ENCODE results near the gene CDC42BPA. TPM values are rescaled to one million over a fixed set of nuclear protein-coding genes. Genes with fewer than 3 reads are reported as not detected.

The CDC42BPA gene
- total RNA-seq, 1 experiment from 2014 or later, result 25.2 TPM

- TF ChIP-seq TP53 (CRISPR knock-in tag; IDR thresholded peaks at IDR 0.05), result no peak
- TF ChIP-seq, protein P1, sequence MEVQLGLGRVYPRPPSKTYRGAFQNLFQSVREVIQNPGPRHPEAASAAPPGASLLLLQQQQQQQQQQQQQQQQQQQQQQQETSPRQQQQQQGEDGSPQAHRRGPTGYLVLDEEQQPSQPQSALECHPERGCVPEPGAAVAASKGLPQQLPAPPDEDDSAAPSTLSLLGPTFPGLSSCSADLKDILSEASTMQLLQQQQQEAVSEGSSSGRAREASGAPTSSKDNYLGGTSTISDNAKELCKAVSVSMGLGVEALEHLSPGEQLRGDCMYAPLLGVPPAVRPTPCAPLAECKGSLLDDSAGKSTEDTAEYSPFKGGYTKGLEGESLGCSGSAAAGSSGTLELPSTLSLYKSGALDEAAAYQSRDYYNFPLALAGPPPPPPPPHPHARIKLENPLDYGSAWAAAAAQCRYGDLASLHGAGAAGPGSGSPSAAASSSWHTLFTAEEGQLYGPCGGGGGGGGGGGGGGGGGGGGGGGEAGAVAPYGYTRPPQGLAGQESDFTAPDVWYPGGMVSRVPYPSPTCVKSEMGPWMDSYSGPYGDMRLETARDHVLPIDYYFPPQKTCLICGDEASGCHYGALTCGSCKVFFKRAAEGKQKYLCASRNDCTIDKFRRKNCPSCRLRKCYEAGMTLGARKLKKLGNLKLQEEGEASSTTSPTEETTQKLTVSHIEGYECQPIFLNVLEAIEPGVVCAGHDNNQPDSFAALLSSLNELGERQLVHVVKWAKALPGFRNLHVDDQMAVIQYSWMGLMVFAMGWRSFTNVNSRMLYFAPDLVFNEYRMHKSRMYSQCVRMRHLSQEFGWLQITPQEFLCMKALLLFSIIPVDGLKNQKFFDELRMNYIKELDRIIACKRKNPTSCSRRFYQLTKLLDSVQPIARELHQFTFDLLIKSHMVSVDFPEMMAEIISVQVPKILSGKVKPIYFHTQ (CRISPR knock-in tag; IDR thresholded peaks at IDR 0.05), result no peak
- TF ChIP-seq ZNF317 (CRISPR knock-in tag; IDR thresholded peaks at IDR 0.05; ENCODE audit: borderline replicate concordance, low read depth), result no peak
- no peak for TF ChIP-seq TEAD1 (CRISPR knock-in tag; IDR thresholded peaks at IDR 0.05)
- no peak for TF ChIP-seq SMAD3 (CRISPR knock-in tag; IDR thresholded peaks at IDR 0.05; ENCODE audit: borderline replicate concordance)
- TF ChIP-seq, protein P2, sequence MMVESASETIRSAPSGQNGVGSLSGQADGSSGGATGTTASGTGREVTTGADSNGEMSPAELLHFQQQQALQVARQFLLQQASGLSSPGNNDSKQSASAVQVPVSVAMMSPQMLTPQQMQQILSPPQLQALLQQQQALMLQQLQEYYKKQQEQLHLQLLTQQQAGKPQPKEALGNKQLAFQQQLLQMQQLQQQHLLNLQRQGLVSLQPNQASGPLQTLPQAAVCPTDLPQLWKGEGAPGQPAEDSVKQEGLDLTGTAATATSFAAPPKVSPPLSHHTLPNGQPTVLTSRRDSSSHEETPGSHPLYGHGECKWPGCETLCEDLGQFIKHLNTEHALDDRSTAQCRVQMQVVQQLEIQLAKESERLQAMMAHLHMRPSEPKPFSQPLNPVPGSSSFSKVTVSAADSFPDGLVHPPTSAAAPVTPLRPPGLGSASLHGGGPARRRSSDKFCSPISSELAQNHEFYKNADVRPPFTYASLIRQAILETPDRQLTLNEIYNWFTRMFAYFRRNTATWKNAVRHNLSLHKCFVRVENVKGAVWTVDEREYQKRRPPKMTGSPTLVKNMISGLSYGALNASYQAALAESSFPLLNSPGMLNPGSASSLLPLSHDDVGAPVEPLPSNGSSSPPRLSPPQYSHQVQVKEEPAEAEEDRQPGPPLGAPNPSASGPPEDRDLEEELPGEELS (CRISPR knock-in tag; IDR thresholded peaks at IDR 0.05), result no peak
These were observed 285.9 kb downstream of the CDC42BPA start (continued) for GRCh38 chr1:227032396-227032795.

- no peak overlapping the region for H3K4me3 Mint-ChIP-seq
- H3K27me3 Mint-ChIP-seq (ENCODE audit: low read depth), result no peaks in the 10 kb centered on the region
- no peak for TF ChIP-seq FOXK1 (CRISPR knock-in tag; IDR thresholded peaks at IDR 0.05)
- TF ChIP-seq MAX (CRISPR knock-in tag; IDR thresholded peaks at IDR 0.05), result no peak
- no peak for TF ChIP-seq ESRRA (CRISPR knock-in tag; IDR thresholded peaks at IDR 0.05; ENCODE audit: borderline replicate concordance)
- TF ChIP-seq, protein P3, sequence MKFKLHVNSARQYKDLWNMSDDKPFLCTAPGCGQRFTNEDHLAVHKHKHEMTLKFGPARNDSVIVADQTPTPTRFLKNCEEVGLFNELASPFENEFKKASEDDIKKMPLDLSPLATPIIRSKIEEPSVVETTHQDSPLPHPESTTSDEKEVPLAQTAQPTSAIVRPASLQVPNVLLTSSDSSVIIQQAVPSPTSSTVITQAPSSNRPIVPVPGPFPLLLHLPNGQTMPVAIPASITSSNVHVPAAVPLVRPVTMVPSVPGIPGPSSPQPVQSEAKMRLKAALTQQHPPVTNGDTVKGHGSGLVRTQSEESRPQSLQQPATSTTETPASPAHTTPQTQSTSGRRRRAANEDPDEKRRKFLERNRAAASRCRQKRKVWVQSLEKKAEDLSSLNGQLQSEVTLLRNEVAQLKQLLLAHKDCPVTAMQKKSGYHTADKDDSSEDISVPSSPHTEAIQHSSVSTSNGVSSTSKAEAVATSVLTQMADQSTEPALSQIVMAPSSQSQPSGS (CRISPR knock-in tag; IDR thresholded peaks at IDR 0.05; ENCODE audit: borderline replicate concordance, low read depth), result no peak
- no peak for TF ChIP-seq SMAD3 (CRISPR knock-in tag; IDR thresholded peaks at IDR 0.05; ENCODE audit: borderline replicate concordance)
- TF ChIP-seq E2F5 (CRISPR knock-in tag; IDR thresholded peaks at IDR 0.05), result no peak
- no peak for TF ChIP-seq IRF1 (CRISPR knock-in tag; IDR thresholded peaks at IDR 0.05)
- no peak for TF ChIP-seq RORB (CRISPR knock-in tag; IDR thresholded peaks at IDR 0.05)
- TF ChIP-seq TEAD4 (CRISPR knock-in tag; IDR thresholded peaks at IDR 0.05), result no peak
- TF ChIP-seq FOXP1 (CRISPR knock-in tag; IDR thresholded peaks at IDR 0.05; ENCODE audit: borderline replicate concordance), result no peak
- TF ChIP-seq ZBTB21 (CRISPR knock-in tag; IDR thresholded peaks at IDR 0.05; ENCODE audit: borderline replicate concordance), result no peak
- no peak for TF ChIP-seq ZNF263 (CRISPR knock-in tag; IDR thresholded peaks at IDR 0.05; ENCODE audit: low read depth)
- TF ChIP-seq, protein P4, sequence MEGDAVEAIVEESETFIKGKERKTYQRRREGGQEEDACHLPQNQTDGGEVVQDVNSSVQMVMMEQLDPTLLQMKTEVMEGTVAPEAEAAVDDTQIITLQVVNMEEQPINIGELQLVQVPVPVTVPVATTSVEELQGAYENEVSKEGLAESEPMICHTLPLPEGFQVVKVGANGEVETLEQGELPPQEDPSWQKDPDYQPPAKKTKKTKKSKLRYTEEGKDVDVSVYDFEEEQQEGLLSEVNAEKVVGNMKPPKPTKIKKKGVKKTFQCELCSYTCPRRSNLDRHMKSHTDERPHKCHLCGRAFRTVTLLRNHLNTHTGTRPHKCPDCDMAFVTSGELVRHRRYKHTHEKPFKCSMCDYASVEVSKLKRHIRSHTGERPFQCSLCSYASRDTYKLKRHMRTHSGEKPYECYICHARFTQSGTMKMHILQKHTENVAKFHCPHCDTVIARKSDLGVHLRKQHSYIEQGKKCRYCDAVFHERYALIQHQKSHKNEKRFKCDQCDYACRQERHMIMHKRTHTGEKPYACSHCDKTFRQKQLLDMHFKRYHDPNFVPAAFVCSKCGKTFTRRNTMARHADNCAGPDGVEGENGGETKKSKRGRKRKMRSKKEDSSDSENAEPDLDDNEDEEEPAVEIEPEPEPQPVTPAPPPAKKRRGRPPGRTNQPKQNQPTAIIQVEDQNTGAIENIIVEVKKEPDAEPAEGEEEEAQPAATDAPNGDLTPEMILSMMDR (IDR thresholded peaks at IDR 0.05), result no peak
- CTCF ChIA-PET, result interaction anchor here (1.0 kb wide), 1 partner anchor 23 kb away, joined by 3 read pairs; no protein-coding TSS in a partner anchor
- POLR2A ChIA-PET, result no interaction called here
- peaks cover 40% of the 10 kb centered on the region for H3K36me3 Mint-ChIP-seq
- no peaks in the 10 kb centered on the region for H3K4me1 Mint-ChIP-seq
- H3K27ac Mint-ChIP-seq, result no peak overlapping the region
- H3K9me3 Mint-ChIP-seq, result peaks cover 16% of the 10 kb centered on the region
- ATAC-seq, result no peak
- no peak for DNase-seq (ENCODE audit: low spot score)
These were observed 301.3 kb downstream of the CDC42BPA start for GRCh38 chr1:227016990-227017389.
